Measurements from ENCODE around the gene ZNF771. TPM values are rescaled to one million over a fixed set of nuclear protein-coding genes. Genes with fewer than 3 reads are reported as not detected.

Gene ZNF771
- total RNA-seq, 1 experiment from 2014 or later = 11.0 TPM

- Histone ChIP-seq H3K9ac (ENCODE audit: low read length) (no peak overlapping the region), H3K79me2 (ENCODE audit: insufficient read depth, low read length) (peaks cover 75% of the 10 kb centered on the region), H3K9me3 (ENCODE audit: control insufficient read depth in 1 of 2, insufficient read depth in 1 of 2, low read depth in 1 of 2, low read length in 2 of 2) (no peaks in the 10 kb centered on the region), H2AFZ (ENCODE audit: low read depth, low read length, poor library complexity, severe bottlenecking) (no peak overlapping the region), H3K27ac (ENCODE audit: low read depth, low read length) (no peak overlapping the region), H3K36me3 (ENCODE audit: control insufficient read depth in 1 of 2, insufficient read depth in 2 of 2, low read length in 2 of 2) (peaks cover 14 to 20% of the 10 kb centered on the region in 2 experiments), H3K4me3 (replicated peaks in 1 of 2; ENCODE audit: low read depth in 1 of 2, low read length in 2 of 2) (no peak overlapping the region), H3K4me1 (ENCODE audit: control insufficient read depth in 1 of 2, insufficient read depth in 2 of 2, low read length in 2 of 2) (peaks cover 15 to 23% of the 10 kb centered on the region in 2 experiments), H3K27me3 (ENCODE audit: insufficient read depth, low read length) (no peaks in the 10 kb centered on the region), H4K20me1 (ENCODE audit: insufficient read depth) (no peaks in the 10 kb centered on the region), H3K9me2 (ENCODE audit: insufficient read depth) (no peaks in the 10 kb centered on the region), H3K4me2 (ENCODE audit: low read length) (no peak overlapping the region)
- DNase-seq (ENCODE audit: low read depth, low spot score) = no peak
- BruUV-seq (replicated peaks) = no TSS peak
- CTCF ChIA-PET = no interaction called here
- TF ChIP-seq, protein P1, sequence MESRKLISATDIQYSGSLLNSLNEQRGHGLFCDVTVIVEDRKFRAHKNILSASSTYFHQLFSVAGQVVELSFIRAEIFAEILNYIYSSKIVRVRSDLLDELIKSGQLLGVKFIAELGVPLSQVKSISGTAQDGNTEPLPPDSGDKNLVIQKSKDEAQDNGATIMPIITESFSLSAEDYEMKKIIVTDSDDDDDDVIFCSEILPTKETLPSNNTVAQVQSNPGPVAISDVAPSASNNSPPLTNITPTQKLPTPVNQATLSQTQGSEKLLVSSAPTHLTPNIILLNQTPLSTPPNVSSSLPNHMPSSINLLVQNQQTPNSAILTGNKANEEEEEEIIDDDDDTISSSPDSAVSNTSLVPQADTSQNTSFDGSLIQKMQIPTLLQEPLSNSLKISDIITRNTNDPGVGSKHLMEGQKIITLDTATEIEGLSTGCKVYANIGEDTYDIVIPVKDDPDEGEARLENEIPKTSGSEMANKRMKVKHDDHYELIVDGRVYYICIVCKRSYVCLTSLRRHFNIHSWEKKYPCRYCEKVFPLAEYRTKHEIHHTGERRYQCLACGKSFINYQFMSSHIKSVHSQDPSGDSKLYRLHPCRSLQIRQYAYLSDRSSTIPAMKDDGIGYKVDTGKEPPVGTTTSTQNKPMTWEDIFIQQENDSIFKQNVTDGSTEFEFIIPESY (IDR thresholded peaks at IDR 0.05; ENCODE audit: extremely low read depth, insufficient replicate concordance, low read length) = no peak
- no peak for TF ChIP-seq JUND (IDR thresholded peaks at IDR 0.05)
- TF ChIP-seq, protein P2, sequence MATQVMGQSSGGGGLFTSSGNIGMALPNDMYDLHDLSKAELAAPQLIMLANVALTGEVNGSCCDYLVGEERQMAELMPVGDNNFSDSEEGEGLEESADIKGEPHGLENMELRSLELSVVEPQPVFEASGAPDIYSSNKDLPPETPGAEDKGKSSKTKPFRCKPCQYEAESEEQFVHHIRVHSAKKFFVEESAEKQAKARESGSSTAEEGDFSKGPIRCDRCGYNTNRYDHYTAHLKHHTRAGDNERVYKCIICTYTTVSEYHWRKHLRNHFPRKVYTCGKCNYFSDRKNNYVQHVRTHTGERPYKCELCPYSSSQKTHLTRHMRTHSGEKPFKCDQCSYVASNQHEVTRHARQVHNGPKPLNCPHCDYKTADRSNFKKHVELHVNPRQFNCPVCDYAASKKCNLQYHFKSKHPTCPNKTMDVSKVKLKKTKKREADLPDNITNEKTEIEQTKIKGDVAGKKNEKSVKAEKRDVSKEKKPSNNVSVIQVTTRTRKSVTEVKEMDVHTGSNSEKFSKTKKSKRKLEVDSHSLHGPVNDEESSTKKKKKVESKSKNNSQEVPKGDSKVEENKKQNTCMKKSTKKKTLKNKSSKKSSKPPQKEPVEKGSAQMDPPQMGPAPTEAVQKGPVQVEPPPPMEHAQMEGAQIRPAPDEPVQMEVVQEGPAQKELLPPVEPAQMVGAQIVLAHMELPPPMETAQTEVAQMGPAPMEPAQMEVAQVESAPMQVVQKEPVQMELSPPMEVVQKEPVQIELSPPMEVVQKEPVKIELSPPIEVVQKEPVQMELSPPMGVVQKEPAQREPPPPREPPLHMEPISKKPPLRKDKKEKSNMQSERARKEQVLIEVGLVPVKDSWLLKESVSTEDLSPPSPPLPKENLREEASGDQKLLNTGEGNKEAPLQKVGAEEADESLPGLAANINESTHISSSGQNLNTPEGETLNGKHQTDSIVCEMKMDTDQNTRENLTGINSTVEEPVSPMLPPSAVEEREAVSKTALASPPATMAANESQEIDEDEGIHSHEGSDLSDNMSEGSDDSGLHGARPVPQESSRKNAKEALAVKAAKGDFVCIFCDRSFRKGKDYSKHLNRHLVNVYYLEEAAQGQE (IDR thresholded peaks at IDR 0.05; ENCODE audit: low read depth) = no peak
- TF ChIP-seq EZH2phosphoT487 (IDR thresholded peaks at IDR 0.05; ENCODE audit: borderline replicate concordance) = no peak
- no peak for TF ChIP-seq YY1 (IDR thresholded peaks at IDR 0.05; ENCODE audit: extremely low read depth, insufficient replicate concordance, low read depth, low read length)
- TF ChIP-seq SP1 (IDR thresholded peaks at IDR 0.05; ENCODE audit: low read depth) = no peak
- no peak for TF ChIP-seq ELF1 (IDR thresholded peaks at IDR 0.05; ENCODE audit: borderline replicate concordance, low read depth)
- no peak for TF ChIP-seq RAD21 (IDR thresholded peaks at IDR 0.05; ENCODE audit: low read depth)
- TF ChIP-seq ZFX (IDR thresholded peaks at IDR 0.05) = no peak
- no peak for TF ChIP-seq POLR2A (IDR thresholded peaks at IDR 0.05; ENCODE audit: borderline replicate concordance, extremely low read depth, insufficient read depth, insufficient read length)
- no peak for TF ChIP-seq POLR2AphosphoS5 (IDR thresholded peaks at IDR 0.05; ENCODE audit: low read depth, low read length)
- no peak for TF ChIP-seq EGR1 (IDR thresholded peaks at IDR 0.05; ENCODE audit: low read depth)
- no peak for TF ChIP-seq CBX3 (IDR thresholded peaks at IDR 0.05; ENCODE audit: low read depth)
- TF ChIP-seq, protein P3, sequence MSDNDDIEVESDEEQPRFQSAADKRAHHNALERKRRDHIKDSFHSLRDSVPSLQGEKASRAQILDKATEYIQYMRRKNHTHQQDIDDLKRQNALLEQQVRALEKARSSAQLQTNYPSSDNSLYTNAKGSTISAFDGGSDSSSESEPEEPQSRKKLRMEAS (IDR thresholded peaks at IDR 0.05) = no peak
- TF ChIP-seq ZNF274 (IDR thresholded peaks at IDR 0.05; ENCODE audit: low read depth, low read length) = no peak
- no peak for TF ChIP-seq CTCF (IDR thresholded peaks at IDR 0.05 in 2 of 3, conservative IDR thresholded peaks at IDR 0.05 in 1 of 3; ENCODE audit: borderline replicate concordance in 1 of 3, insufficient read depth in 1 of 3, low read depth in 2 of 3, low read length in 2 of 3)
- TF ChIP-seq SRF (IDR thresholded peaks at IDR 0.05; ENCODE audit: low read depth) = no peak
- no peak for TF ChIP-seq SIN3A (IDR thresholded peaks at IDR 0.05; ENCODE audit: low read depth)
- intact Hi-C loops (cut with micrococcal nuclease) = no loop called here
- ATAC-seq = no peak
- RAD21 ChIA-PET (ENCODE audit: low non-redundant PET in 1 of 2, low total read pairs in 2 of 2, uncharacterized antibody in 2 of 2, unreplicated experiment in 2 of 2) = no interaction called here
- POLR2A ChIA-PET = no interaction called here
Observed at GRCh38 chr16:30366511-30366910, 40.9 kb upstream of the ZNF771 start.
